Activated CD8-positive, alpha-beta memory T cell treated with anti-CD3 and anti-CD28 coated beads for 24 hours (primary cell): Measurements from ENCODE around the gene SNAPC1.

ENCODE experiments used
- DNase-seq: peaks from one replicate; pipeline ENCODE4 v3.0.0-alpha.2; 2020

Gene SNAPC1

DNA sequence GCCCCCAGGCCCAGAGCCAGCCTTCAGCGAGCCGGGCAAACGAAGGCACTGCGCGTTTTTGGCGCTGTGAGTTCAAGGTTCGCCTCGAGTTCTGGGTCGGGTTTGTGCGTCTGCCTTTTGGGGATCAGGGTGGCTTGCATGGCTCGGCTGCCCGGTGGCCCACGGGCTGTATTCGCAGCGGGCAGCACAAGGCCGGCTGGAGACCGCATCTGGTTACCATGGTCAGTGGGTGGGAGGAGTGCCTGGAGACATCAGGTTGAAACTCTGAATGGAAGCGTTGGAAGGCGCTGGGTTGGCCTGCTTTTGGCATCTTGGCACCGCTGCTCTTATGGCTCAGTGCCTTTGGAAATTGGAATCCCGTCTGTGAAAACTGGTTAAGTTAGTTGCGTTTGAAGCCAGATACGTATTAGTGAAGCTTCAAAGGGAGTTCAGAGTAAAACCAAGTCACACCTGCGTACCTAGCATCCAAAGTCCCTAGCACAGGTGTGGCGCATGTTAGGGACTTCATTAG, 50.9 kb downstream of the SNAPC1 start:
- DNase-seq: no peak

DNA sequence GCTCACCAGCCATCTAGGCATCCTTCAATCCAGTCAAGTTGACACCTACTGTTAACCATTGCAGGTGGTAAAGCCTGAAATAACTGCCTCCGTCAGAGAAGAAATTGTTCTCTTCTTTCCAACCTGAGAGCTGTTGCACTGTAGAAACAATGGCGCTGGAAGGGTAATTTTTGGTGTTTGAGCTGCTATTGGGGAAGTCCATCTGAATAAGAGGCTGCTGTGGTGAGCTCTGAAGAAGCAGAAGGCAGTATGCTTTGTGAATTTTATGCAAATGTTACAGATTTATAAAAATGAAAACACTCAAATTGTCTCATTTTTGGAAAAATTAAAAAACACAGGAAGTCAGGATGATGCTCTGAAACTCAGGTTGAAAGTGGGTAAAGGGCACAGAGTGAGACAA, 60.2 kb downstream of the SNAPC1 start:
- DNase-seq: no peak

DNA sequence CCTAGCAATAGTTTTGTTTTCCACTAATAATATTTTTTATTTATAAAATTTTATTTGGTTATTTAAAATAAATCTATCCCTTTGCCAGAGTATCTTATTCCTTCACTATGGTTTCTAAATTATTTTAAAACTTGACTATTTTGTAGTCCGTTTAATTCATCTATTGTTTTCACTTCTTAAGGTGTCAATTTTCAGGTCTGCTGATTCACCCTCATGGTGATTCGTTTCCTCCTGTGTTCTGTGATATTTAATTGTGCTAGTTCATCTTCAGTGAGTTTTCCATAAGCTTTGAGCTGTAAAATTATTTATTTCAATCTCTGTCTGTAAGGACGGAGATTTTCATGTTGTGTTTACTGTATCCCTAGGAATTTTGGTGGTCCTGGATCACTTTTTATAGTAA, 70.6 kb downstream of the SNAPC1 start:
- DNase-seq: no peak

DNA sequence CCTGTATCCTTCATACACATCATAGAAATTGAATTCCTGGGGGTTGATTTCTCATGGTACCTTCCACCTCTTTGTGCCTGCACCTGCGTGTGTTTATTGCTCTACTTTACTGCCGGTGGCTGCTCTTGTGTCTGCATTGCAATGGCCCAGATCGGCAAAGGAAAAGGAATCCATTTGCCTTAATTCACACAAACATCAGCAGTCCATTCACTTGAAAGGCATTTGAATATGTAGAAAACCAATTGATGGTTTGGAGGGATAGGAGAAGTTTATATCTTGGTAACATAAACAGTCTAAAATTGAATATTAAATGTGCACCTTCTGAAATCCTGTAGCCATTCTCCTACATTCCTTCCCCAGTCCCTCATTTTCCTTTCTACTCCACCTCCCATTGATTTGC, 74.0 kb downstream of the SNAPC1 start:
- DNase-seq: no peak

DNA sequence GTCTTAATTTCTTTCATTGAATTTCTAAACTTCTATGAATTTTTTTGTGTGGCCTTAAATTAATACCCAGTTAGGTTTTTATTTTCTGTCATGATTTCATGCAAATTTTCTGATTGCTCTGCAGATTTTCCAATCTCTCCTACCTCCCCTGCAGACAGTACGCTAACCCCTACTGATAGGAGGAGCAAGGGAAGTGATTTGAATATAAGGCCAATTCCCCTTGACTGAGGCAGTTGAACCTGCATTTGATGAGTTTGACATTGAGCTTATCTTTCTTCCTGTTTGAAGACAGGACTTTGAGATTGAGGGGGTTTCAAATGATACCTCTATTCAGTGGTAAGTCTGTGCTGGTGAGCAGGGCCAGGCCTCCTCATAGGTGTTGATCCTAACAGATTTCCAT, 74.6 kb downstream of the SNAPC1 start:
- DNase-seq: no peak

DNA sequence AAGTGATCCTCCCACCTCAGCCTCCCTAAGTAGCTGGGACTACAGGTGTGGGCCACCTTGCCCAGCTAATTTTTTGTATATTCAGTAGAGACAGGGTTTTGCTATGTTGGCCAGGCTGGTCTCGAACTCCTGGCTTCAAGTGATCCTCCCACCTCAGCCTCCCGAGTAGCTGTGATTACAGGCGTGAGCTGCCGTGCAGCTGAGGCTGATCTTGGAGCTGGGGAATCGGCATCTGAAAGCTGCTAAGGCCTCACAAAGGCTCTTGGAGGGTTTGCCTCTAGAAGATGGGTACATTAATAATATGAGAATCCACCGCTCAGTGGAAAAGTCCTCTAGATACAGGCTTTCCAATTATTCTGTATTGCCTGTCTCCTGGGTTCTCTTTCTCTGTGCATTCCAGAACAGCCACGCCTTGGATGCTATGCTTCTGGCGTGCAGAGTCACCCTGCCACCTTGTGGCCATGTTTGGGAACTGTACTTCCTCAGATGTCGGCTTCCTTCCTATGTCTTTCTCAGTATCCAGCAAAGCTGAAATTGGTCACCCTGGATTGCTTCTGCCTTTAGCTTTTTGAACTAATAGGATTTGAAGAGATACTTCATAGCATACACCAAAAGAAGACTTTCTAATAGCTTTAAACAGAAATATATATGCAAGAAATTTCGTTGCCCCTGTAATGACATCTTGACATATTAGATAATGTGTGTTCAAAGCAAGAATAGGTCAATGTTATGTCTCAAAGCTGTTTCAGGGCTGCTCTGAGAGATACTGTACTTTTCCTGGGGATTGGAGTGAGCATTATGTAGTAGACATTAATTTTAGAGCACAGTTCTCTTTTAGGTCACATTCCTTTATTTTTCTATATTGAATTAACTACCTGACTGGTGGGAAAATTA, 75.4 kb downstream of the SNAPC1 start:
- DNase-seq: peak; percentile 87

DNA sequence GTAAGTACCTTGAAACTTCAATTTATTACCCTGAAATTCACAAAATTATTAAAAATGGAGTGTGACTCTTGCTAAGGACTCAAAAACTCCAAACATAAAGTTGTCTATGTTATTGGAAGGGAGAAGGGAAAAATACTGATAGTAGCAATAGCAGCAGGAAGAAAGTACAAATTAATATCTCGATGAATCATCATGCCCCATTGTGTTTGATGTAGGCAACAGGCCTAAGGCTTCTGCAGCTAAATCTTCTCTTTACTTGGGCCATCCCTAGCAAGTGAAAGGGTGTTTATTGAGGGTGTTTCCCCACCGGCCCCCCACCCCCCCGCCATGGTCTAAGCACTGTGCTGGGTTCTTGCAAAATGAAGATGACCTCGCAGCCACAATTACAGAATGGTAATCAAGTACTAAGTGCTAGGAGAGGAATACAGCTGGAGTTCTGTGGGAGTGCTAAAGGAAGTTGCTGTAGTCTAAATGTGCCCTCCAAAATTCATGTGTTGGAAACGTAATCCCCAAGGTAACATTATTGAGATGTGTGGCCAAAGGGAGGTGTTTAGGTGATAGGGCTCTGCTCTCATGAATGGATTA, 76.5 kb downstream of the SNAPC1 start:
- no peak for DNase-seq

DNA sequence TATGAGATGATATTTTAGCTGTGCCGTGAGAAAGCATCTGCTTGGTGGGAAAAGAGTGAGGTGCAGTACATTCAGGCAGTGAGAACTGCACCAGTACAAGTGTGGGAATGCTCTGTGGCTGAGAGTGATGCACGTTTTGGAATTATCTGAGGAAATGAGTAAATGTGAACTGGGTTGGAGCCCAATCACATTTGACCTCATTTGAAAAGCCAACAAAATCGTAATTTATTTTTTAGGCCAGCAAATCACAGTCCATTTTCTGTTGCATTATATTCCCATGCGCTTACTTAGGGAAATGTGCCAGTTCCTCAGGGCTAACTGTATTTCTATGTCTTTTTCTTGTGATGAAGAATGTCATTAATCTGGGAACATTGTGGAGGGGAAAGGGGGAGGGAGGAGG, 77.3 kb downstream of the SNAPC1 start:
- no peak for DNase-seq

DNA sequence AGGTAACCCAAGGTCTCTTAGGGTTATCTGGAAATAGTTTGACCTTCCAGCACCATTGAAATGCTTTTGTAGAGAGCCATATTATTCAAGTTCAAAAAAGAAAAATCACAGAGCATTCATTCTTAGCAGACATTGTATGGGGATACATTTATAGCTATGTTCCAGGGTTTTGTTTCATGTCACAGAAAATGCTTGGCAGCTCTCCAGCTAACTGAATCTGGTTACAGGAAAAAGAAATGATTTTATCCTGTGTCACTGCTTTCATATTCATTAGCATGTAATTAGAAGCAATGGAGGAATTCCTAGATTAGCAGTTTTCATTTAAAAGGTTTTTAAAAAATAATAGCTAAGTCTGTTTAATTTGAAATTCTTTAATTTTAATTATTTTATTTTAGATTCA, 78.9 kb downstream of the SNAPC1 start:
- DNase-seq: no peak
